Keratinocyte (primary cell): ENCODE measurements around the gene NRG4.

Source experiments
- EZH2 ChIP-seq: IDR thresholded peaks from one replicate; pipeline ENCODE4 v1.6.1; 2012; ENCODE audit warnings: inconsistent platforms, mild to moderate bottlenecking, low read length, moderate library complexity
- TF ChIP-seq, protein P1 (sequence below), 3 experiments: IDR thresholded peaks in 1 of 3; conservative IDR thresholded peaks in 1 of 3; optimal IDR thresholded peaks in 1 of 3; 2 replicates in 2 of 3; 3 replicates in 1 of 3; pipeline versions ENCODE3 to v1.5.1; 2011; ENCODE audit warnings: low read length in 3 of 3, mild to moderate bottlenecking in 3 of 3, moderate library complexity in 2 of 3, control low read depth in 1 of 3, inconsistent platforms in 1 of 3; ENCODE audit not compliant: insufficient read depth in 2 of 3; ENCODE audit errors: extremely low read depth in 1 of 3

DNA sequence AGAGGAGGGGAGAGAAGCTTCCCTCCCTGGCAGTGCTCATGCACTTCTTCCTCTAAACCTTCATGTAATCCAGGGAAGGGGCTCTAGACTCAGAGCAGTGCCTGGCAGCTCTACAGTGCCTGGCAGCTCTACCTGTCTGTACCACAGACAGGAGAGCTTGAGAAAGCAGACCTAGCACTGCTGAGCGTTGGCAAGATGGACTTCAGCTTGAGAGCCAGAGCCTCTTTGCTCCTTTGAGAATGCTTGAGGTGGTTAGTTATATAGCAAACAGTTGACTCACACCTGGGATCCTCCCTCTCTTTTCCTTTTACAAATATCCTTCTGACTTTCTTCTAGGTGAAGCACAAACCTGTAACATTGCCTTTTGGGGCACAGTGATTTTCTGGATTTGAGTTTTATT, 87.6 kb downstream of the NRG4 start:
- TF ChIP-seq, protein P1, sequence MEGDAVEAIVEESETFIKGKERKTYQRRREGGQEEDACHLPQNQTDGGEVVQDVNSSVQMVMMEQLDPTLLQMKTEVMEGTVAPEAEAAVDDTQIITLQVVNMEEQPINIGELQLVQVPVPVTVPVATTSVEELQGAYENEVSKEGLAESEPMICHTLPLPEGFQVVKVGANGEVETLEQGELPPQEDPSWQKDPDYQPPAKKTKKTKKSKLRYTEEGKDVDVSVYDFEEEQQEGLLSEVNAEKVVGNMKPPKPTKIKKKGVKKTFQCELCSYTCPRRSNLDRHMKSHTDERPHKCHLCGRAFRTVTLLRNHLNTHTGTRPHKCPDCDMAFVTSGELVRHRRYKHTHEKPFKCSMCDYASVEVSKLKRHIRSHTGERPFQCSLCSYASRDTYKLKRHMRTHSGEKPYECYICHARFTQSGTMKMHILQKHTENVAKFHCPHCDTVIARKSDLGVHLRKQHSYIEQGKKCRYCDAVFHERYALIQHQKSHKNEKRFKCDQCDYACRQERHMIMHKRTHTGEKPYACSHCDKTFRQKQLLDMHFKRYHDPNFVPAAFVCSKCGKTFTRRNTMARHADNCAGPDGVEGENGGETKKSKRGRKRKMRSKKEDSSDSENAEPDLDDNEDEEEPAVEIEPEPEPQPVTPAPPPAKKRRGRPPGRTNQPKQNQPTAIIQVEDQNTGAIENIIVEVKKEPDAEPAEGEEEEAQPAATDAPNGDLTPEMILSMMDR (optimal IDR thresholded peaks at IDR 0.05 in 1 of 3, IDR thresholded peaks at IDR 0.05 in 1 of 3, conservative IDR thresholded peaks at IDR 0.05 in 1 of 3; ENCODE audit: extremely low read depth in 1 of 3, insufficient read depth in 2 of 3, low read length in 3 of 3), result no peak
- no peak for TF ChIP-seq EZH2
